Measurements from ENCODE around the gene TFRC. TPM values are rescaled to one million over a fixed set of nuclear protein-coding genes. Genes with fewer than 3 reads are reported as not detected.
"Not testable (repeated sequence)": the region's sequence is repeated elsewhere in the genome, so short reads cannot be mapped to it uniquely, and the experiment has no call there.

The TFRC gene
- total RNA-seq, 1 donor from 2014 or later = 93.4 TPM

DNA sequence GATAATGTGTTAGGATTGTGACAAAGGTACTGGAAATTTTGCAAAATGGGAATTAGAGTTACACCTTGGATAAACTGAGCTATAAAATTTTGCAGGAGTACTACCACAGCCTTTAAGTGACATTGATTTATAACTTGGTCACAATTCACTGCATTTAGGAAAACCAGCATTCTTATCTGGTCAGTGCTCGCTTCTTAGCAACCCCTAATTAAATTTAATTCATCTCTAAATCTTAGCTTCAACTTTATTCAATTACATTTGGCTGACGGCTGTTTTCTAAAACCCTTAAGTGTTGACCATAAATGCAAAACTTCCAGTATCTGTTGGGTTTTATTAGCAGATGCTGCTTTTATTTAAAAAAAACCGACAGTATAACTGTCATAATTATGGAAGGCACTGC, 31.3 kb downstream of the TFRC start:
- H3K27me3 ChIP-seq (ENCODE audit: control insufficient read depth in 3 of 3, insufficient read depth in 3 of 3, low read length in 3 of 3) = no peaks in the 10 kb centered on the region
- H3K36me3 ChIP-seq (ENCODE audit: control insufficient read depth in 3 of 3, insufficient read depth in 3 of 3, low read length in 3 of 3) = peaks cover 54 to 62% (median 54%) of the 10 kb centered on the region in 3 donors
- no peaks in the 10 kb centered on the region for H3K4me1 ChIP-seq (ENCODE audit: control insufficient read depth in 3 of 3, insufficient read depth in 3 of 3, low read length in 3 of 3)
- H3K27ac ChIP-seq (ENCODE audit: low read depth, low read length) = no peak overlapping the region
- H3K9me3 ChIP-seq (ENCODE audit: control insufficient read depth in 3 of 3, low read length in 3 of 3) = no peaks in the 10 kb centered on the region
- H3K4me3 ChIP-seq (ENCODE audit: low read length in 3 of 3) = no peak overlapping the region
- H3K9ac ChIP-seq (ENCODE audit: low read depth in 1 of 3, low read length in 3 of 3) = no peak overlapping the region

DNA sequence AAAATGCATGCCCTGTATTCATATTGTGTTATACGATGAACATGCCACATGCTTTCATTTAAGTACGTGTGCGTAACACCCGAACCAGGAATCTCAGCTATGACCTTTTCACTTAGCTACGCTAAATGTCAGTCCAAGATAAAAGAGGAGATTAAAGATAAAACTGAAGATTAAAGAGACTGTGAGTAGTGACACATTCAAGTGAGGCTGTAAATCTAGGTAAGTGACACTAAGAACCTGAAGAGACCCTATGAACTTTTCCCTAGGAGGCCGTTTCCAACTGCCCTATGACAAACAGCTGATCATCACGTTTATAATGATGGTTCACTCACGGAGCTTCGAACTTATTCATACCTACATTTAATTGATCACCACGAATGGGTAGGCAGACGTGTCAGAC, 32.2 kb downstream of the TFRC start:
- H3K4me3 ChIP-seq (ENCODE audit: low read length in 3 of 3) = no peak overlapping the region
- no peak overlapping the region for H3K27ac ChIP-seq (ENCODE audit: low read depth, low read length)
- H3K9ac ChIP-seq (ENCODE audit: low read depth in 1 of 3, low read length in 3 of 3) = no peak overlapping the region
- no peaks in the 10 kb centered on the region for H3K27me3 ChIP-seq (ENCODE audit: control insufficient read depth in 3 of 3, insufficient read depth in 3 of 3, low read length in 3 of 3)
- no peaks in the 10 kb centered on the region for H3K9me3 ChIP-seq (ENCODE audit: control insufficient read depth in 3 of 3, low read length in 3 of 3)
- H3K4me1 ChIP-seq (ENCODE audit: control insufficient read depth in 3 of 3, insufficient read depth in 3 of 3, low read length in 3 of 3) = no peaks in the 10 kb centered on the region
- H3K36me3 ChIP-seq (ENCODE audit: control insufficient read depth in 3 of 3, insufficient read depth in 3 of 3, low read length in 3 of 3) = peaks cover 44 to 52% (median 44%) of the 10 kb centered on the region in 3 donors

DNA sequence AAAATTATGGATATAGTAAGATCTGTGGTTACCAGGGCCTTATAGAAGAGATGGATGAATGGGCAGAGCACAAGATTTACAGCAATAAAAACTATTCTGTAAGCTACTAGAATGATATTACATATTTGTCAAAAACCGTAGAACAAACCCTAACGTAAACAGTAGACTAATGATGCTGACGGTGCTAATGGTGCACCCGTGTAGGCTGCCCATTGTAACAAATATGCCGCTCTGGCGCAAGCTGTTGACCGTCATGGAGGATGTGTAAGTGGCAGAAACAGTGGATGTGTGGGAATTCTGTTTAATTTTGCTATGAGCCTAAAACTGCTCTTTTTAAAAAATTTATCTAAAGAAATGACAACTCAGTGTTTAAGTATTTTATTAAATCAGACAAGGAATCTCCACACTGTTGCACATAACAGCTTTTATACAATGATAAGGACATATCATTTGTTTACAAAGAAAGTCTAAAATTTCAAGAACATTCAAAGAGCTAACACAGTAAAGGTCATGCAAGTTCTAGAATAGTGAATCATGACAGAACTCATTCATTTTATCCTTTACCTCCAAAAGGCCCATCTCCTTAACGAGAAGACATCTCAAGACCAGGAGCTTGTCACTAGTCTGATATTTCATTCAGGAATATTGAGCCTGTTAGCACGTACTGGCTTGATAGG, 32.8 kb downstream of the TFRC start:
- Histone ChIP-seq H3K4me3 (ENCODE audit: low read length in 3 of 3) (no peak overlapping the region), H3K27me3 (ENCODE audit: control insufficient read depth in 3 of 3, insufficient read depth in 3 of 3, low read length in 3 of 3) (no peaks in the 10 kb centered on the region), H3K9ac (ENCODE audit: low read depth in 1 of 3, low read length in 3 of 3) (no peak overlapping the region), H3K36me3 (ENCODE audit: control insufficient read depth in 3 of 3, insufficient read depth in 3 of 3, low read length in 3 of 3) (peaks cover 40 to 48% (median 41%) of the 10 kb centered on the region in 3 donors), H3K27ac (ENCODE audit: low read depth, low read length) (no peak overlapping the region), H3K4me1 (ENCODE audit: control insufficient read depth in 3 of 3, insufficient read depth in 3 of 3, low read length in 3 of 3) (no peaks in the 10 kb centered on the region), H3K9me3 (ENCODE audit: control insufficient read depth in 3 of 3, low read length in 3 of 3) (no peaks in the 10 kb centered on the region)

DNA sequence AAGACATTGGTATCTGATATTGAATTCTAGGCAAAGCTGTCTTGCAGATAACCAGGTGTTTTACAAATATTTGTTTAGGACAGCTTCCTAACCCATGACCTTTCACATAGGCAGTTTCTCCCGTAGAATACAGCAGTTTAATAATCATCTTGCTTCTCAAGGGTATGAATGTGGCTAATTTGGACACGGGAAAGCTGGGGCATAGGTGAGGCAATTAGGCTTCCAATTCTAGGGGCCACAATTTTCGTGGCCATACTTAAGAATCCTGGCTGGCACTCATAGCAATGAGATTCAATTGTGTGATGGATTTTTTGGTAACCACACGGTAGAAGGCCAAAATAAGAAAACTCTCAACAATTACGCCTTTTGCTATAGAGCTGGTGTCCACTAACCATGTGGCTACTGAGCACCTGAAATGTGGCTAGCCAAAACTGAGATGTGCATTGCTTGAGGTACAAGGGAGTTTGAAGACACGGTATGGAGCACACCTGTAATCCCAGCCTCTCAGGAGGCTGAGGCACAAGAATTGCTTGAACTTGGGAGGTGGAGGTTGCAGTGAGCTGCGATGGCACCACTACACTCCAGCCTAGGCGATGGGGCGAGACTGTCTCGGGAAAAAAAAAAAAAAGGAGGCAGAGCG, 34.4 kb downstream of the TFRC start:
- H3K36me3 ChIP-seq (ENCODE audit: control insufficient read depth in 3 of 3, insufficient read depth in 3 of 3, low read length in 3 of 3) = peaks cover 27 to 33% (median 32%) of the 10 kb centered on the region in 3 donors
- no peaks in the 10 kb centered on the region for H3K9me3 ChIP-seq (ENCODE audit: control insufficient read depth in 3 of 3, low read length in 3 of 3)

DNA sequence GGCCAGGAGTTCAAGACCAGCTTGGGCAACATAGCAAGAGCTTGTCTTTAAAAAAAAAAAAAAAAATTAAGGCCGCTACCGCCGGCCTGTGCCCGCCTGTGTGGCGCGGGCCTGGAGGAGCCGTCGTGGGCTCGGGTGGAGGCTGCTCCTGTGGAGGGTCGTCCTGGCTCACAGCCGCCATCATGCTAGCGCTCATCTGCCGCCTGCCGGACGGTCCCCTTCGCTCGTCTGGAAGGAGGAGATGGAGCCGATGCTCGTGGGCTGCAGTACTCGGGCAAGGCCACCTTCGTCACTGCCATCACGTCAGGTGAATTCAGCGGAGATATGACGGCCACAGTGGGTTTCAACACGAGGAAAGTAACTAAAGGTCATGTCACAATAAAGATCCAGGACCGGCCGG, 37.4 kb downstream of the TFRC start:
- Histone ChIP-seq H3K27ac (ENCODE audit: low read depth, low read length) (no peak overlapping the region), H3K4me1 (ENCODE audit: control insufficient read depth in 3 of 3, insufficient read depth in 3 of 3, low read length in 3 of 3) (no peaks in the 10 kb centered on the region), H3K9me3 (ENCODE audit: control insufficient read depth in 3 of 3, low read length in 3 of 3) (no peaks in the 10 kb centered on the region), H3K27me3 (ENCODE audit: control insufficient read depth in 3 of 3, insufficient read depth in 3 of 3, low read length in 3 of 3) (no peaks in the 10 kb centered on the region), H3K9ac (ENCODE audit: low read depth in 1 of 3, low read length in 3 of 3) (no peak overlapping the region), H3K36me3 (ENCODE audit: control insufficient read depth in 3 of 3, insufficient read depth in 3 of 3, low read length in 3 of 3) (peaks cover 2 to 4% (median 4%) of the 10 kb centered on the region in 3 donors), H3K4me3 (ENCODE audit: low read length in 3 of 3) (no peak overlapping the region)

More for the DNA sequence above, 34.4 kb downstream of the TFRC start:
- H3K9ac ChIP-seq (ENCODE audit: low read depth in 1 of 3, low read length in 3 of 3) = no peak overlapping the region
- H3K27me3 ChIP-seq (ENCODE audit: control insufficient read depth in 3 of 3, insufficient read depth in 3 of 3, low read length in 3 of 3) = no peaks in the 10 kb centered on the region
- no peaks in the 10 kb centered on the region for H3K4me1 ChIP-seq (ENCODE audit: control insufficient read depth in 3 of 3, insufficient read depth in 3 of 3, low read length in 3 of 3)
- no peak overlapping the region for H3K4me3 ChIP-seq (ENCODE audit: low read length in 3 of 3)
- no peak overlapping the region for H3K27ac ChIP-seq (ENCODE audit: low read depth, low read length)

DNA sequence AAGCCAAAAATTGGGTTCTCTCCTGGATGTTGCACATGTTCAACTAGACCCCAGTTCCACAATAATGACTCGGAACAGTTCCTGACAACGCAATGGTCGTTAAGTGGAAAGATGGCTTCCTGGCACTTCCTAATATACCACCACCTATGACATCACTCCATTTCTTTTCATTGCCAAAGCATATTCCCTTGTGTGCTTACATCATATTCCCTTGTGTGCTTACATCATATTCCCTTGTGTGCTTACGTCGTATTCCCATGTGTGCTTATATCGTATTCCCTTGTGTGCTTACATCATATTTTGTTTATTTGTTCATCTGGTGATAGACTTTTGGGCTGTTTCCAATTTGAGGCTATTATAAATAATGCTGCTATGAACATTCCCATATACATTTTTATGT, 39.2 kb downstream of the TFRC start:
- Histone ChIP-seq H3K9me3 (ENCODE audit: control insufficient read depth in 3 of 3, low read length in 3 of 3) (no peaks in the 10 kb centered on the region), H3K4me3 (ENCODE audit: low read length in 3 of 3) (no peak overlapping the region), H3K4me1 (ENCODE audit: control insufficient read depth in 3 of 3, insufficient read depth in 3 of 3, low read length in 3 of 3) (no peaks in the 10 kb centered on the region), H3K27ac (ENCODE audit: low read depth, low read length) (no peak overlapping the region), H3K9ac (ENCODE audit: low read depth in 1 of 3, low read length in 3 of 3) (no peak overlapping the region), H3K27me3 (ENCODE audit: control insufficient read depth in 3 of 3, insufficient read depth in 3 of 3, low read length in 3 of 3) (no peaks in the 10 kb centered on the region), H3K36me3 (ENCODE audit: control insufficient read depth in 3 of 3, insufficient read depth in 3 of 3, low read length in 3 of 3) (no peaks in the 10 kb centered on the region)

DNA sequence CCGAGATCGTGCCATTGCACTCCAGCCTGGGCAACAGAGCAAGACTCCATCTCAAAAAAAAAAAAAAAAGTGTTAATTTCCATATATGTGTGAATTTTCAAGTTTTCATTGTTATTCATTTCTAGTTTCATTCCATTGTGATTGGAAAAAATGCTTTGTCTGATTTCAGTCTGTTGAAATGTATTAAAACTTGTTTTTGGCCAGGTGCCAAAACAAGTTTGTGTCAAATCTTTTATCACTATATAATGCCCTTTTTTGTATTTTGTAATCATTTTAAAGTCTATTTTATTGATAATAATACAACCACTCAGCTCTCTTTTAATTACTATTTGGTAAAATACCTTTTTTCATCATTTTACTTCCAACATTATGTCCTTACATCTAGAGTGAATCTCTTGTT, 42.5 kb downstream of the TFRC start:
- Histone ChIP-seq H3K4me1 (ENCODE audit: control insufficient read depth in 3 of 3, insufficient read depth in 3 of 3, low read length in 3 of 3) (no peaks in the 10 kb centered on the region), H3K36me3 (ENCODE audit: control insufficient read depth in 3 of 3, insufficient read depth in 3 of 3, low read length in 3 of 3) (no peaks in the 10 kb centered on the region), H3K27me3 (ENCODE audit: control insufficient read depth in 3 of 3, insufficient read depth in 3 of 3, low read length in 3 of 3) (no peaks in the 10 kb centered on the region), H3K4me3 (ENCODE audit: low read length in 3 of 3) (no peak overlapping the region), H3K9ac (ENCODE audit: low read depth in 1 of 3, low read length in 3 of 3) (no peak overlapping the region), H3K9me3 (ENCODE audit: control insufficient read depth in 3 of 3, low read length in 3 of 3) (no peaks in the 10 kb centered on the region), H3K27ac (ENCODE audit: low read depth, low read length) (no peak overlapping the region)

DNA sequence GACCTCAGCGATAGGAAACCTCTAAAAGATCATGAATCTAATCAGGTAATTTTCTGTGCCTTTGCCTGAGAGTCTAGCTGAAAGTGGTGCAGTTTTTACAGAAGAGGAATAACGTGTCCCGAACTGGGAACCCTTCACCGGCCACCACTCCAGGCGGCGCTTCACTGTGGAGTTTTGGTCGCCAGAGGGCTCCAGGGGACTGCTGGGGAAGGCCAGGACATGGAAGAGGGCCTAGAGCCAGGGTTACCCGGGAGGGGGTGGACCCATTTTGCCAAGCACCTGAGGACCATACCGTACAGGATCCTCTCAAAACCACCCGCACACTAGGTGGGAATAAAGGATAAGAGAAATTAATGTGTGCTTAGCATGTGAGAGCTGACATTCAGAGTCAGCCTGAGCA, 55.8 kb downstream of the TFRC start:
- not testable (repeated sequence) for H3K9ac ChIP-seq (ENCODE audit: low read depth in 1 of 3, low read length in 3 of 3); H3K4me3 ChIP-seq (ENCODE audit: low read length in 3 of 3); H3K27ac ChIP-seq (ENCODE audit: low read depth, low read length); H3K9me3 ChIP-seq (ENCODE audit: control insufficient read depth in 3 of 3, low read length in 3 of 3); H3K4me1 ChIP-seq (ENCODE audit: control insufficient read depth in 3 of 3, insufficient read depth in 3 of 3, low read length in 3 of 3); H3K36me3 ChIP-seq (ENCODE audit: control insufficient read depth in 3 of 3, insufficient read depth in 3 of 3, low read length in 3 of 3); H3K27me3 ChIP-seq (ENCODE audit: control insufficient read depth in 3 of 3, insufficient read depth in 3 of 3, low read length in 3 of 3)

DNA sequence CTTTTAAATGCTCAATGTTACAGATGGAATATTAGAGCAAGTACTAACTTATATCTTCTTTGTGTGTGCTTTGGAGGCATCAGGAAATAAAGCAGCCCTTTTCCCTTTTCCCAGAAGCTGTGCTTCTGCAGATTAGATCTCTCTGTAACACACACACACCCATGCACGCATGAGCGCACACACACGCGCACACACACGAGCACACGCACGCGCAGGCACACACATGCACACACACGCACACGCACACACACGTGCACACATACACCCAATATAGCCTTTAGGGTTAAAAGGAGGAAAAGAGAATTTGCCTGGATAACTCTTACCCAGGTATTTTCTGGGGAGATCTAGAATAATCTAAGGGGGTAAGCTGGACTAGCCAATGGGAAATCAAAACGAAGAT, 56.9 kb downstream of the TFRC start:
- Histone ChIP-seq H3K9me3 (ENCODE audit: control insufficient read depth in 3 of 3, low read length in 3 of 3) (no peaks in the 10 kb centered on the region), H3K27ac (ENCODE audit: low read depth, low read length) (no peak overlapping the region), H3K4me3 (ENCODE audit: low read length in 3 of 3) (no peak overlapping the region), H3K9ac (ENCODE audit: low read depth in 1 of 3, low read length in 3 of 3) (no peak overlapping the region), H3K4me1 (ENCODE audit: control insufficient read depth in 3 of 3, insufficient read depth in 3 of 3, low read length in 3 of 3) (no peaks in the 10 kb centered on the region), H3K27me3 (ENCODE audit: control insufficient read depth in 3 of 3, insufficient read depth in 3 of 3, low read length in 3 of 3) (no peaks in the 10 kb centered on the region), H3K36me3 (ENCODE audit: control insufficient read depth in 3 of 3, insufficient read depth in 3 of 3, low read length in 3 of 3) (no peaks in the 10 kb centered on the region)

DNA sequence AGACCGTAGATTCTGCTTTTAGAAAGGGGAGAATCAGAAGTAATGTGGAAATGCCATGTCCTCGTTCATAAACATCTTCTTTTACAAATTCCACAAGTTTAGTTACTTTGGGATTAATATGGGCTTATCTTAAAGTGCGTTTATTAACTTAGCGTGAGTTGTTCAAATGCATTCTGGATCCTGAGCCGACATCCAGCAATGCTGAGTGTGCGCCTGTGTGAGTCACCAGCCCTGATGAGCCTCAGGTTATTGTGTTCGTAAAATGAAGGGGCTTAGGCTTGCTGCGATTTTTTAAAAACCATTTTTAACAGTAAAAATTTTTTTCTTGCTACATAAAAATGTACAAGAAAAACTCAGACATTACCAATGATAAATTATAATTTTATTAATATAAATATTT, 57.9 kb downstream of the TFRC start:
- Histone ChIP-seq H3K36me3 (ENCODE audit: control insufficient read depth in 3 of 3, insufficient read depth in 3 of 3, low read length in 3 of 3) (no peaks in the 10 kb centered on the region), H3K9me3 (ENCODE audit: control insufficient read depth in 3 of 3, low read length in 3 of 3) (no peaks in the 10 kb centered on the region), H3K9ac (ENCODE audit: low read depth in 1 of 3, low read length in 3 of 3) (no peak overlapping the region), H3K4me3 (ENCODE audit: low read length in 3 of 3) (no peak overlapping the region), H3K27me3 (ENCODE audit: control insufficient read depth in 3 of 3, insufficient read depth in 3 of 3, low read length in 3 of 3) (no peaks in the 10 kb centered on the region), H3K27ac (ENCODE audit: low read depth, low read length) (no peak overlapping the region), H3K4me1 (ENCODE audit: control insufficient read depth in 3 of 3, insufficient read depth in 3 of 3, low read length in 3 of 3) (no peaks in the 10 kb centered on the region)
